HG03558 (cell line): ENCODE results near the gene CD247.
A peak's percentile ranks its signal among the peaks of the same experiment; 100 is the strongest.
"Not testable (repeated sequence)": the region's sequence is repeated elsewhere in the genome, so short reads cannot be mapped to it uniquely, and the experiment has no call there.

Experiments
- ATAC-seq: cut with Tn5 transposase; IDR thresholded peaks from one replicate; pipeline ENCODE4 v1.9.1; 2021; ENCODE audit warnings: moderate number of reproducible peaks; ENCODE audit not compliant: unreplicated experiment; ENCODE audit errors: extremely low read depth

The CD247 gene

GRCh38 chr1:167518331-167518700 lies at the start of gene CD247:
Gene CD247 (minus strand): TSS chr1:167518529. CDS start chr1:167518465, 64 bp downstream.
- no peak for ATAC-seq

DNA sequence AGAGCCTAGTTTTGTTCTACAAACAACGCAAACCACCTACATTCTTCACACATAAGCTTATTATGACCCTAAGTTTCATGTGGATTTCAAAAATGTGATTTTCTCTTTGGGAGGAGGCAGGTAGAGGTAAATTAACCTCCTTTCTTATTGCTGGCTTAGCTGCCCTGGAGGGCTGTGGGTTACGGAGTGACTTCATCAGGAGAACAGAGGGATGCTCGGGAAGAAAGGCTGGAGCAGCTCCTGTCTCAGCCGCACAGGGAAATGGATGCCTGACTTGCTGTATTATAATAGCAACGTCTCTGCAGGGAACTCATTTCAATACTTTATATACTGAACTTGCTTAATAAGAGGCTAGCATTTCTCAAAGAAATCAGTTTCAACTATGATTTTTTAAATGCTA lies 49.3 kb upstream of the CD247 start:
- ATAC-seq = no peak

GRCh38 chr1:167566766-167567165 lies 48.4 kb upstream of the CD247 start:
- no peak for ATAC-seq

DNA sequence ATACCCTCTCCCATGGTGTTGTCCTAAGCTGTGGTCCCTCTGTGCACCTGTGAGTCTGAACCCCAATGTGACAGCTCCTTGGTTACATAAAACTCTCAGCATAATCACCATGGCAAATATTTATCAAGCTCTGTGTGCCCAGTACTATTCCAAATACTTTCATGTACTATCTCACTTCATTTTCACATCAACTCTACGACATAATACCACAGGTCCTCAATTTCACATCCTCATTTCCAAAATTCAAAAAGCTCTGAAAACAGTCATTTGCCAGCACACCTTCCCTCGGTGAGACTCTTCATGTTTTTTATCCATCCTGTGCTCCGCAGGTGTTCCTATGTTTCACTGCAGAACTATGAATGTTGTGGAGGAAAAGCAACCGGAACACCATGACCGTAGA lies 47.6 kb upstream of the CD247 start:
- ATAC-seq = no peak

GRCh38 chr1:167564612-167565270 lies 46.4 kb upstream of the CD247 start:
- ATAC-seq = no peak

DNA sequence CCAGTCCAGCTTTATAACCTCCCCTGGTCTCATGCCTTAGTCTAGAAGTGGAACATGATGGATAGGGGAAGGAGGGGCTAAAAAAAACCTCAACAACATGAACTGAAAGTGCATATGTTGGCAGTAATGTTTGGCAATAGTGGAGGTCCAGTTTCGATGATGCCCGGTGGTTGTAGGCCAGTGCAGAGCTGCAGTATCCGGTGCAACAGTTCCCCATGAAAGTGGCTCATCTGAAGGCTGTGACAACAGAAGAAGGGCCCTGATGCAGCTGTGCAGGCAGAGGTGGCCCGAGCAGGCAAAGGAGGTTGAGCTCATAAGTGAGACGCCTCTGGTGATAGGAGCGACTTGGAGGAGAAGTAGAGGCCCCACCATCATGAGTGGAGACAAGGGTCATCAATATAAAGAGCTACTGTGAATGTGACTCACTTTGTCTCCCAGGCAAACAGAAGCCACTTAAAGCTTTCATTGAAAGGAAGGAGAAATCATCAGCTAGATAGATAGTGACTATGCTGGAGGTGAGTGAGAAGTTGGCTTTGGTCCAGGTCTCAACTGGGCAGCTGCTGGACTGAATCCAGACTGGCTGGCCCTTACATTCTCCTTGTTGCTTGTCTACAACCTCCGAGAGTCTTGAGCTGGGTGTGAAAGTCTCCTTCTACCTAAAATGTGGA lies 45.4 kb upstream of the CD247 start:
- no peak for ATAC-seq

- no peak for ATAC-seq
Measured at GRCh38 chr1:167562702-167563101, 44.4 kb upstream of the CD247 start.

GRCh38 chr1:167561753-167562152 lies 43.4 kb upstream of the CD247 start:
- no peak for ATAC-seq

DNA sequence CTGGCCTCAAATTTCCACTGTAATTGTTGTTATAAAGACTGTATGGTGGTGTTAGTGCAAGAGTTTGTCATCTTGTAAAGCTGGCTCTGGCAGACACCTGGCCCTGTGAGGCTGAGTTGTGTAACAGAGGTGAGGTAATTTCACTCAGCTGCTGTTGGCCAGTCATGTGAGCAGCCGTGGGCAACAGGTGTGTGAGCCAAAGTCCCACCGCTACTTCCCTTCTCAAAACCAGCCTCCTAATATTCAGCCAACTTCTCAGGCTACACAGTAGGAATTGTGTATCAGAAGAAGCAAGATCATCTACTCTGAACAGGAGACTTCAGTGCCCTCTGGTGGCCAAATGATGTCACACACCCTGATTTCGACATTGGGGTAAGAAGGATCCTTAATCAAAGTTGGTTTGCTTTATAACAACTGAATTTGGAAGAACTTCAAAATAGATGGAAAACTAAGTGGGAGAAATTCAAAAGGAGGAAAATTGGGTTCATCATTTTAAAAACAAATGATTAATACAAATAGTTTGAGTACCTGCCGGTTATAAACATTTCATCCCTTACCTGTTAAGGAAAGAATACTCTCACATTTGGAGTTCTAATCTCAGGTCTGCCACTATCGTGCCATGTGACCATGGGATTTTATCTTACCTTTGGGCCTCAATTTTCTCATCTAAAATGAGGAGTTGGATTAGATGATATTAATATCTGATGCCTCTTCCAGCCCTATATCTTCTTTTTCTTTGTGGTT lies 37.8 kb upstream of the CD247 start:
- ATAC-seq = no peak

DNA sequence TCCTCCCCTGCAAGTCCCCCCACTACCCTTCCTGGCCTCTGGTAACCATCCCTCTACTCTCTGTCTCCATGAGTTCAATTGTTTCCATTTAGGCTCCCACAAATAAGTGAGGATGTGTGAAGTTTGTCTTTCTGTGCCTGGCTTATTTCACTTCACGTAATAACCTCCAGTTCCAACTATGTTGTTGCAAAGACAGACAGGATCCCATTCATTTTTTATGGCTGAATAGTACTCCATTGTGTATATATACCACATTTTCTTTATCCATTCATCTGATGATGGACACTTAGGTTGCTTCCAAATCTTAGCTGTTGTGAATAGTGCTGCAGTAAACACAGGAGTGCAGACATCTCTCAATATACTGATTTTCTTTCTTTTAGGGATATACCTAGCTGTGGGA lies 36.7 kb upstream of the CD247 start:
- not testable (repeated sequence) for ATAC-seq

DNA sequence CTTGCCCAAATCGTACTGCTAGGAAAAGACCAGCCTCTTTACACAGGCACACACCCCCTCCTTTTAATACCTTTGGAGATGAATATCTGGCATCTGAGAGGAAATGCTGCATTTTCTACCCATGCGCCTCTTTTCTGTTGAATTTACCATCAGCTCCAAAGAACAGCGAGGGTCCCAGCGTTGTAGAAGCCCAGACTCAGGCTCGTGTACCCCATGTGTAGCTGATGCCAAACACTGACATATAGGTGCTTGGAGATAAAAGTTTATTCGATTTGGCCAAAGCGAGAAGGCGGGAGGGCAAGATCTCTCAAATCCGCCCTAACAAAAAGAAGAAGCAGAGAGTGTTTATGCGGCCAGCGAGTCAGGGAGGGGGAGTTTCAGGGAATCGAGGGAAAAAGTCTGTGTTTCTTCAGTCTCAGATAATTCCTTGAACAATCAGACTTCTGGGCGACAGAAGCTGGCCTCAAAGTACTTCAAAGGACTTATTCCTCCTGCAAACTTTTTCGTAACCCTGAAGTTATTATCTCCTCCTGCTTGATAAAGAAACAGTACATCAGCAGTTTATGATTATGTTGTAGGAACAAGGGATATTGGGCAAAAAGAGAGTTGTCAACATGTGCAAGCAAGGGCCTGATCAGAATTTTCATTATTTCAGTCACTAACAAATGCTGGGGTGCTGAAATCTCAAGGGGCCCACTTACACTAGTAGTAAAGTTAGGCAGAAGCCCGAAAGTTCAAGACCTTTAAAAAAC lies 35.9 kb upstream of the CD247 start:
- ATAC-seq = no peak

GRCh38 chr1:167553136-167554027 lies 35.1 kb upstream of the CD247 start, which contains the start of gene CREG1:
Gene CREG1 (minus strand): TSS chr1:167553762.
- peak; percentile 94 for ATAC-seq

GRCh38 chr1:167551362-167551761 lies 33.0 kb upstream of the CD247 start:
- no peak for ATAC-seq

DNA sequence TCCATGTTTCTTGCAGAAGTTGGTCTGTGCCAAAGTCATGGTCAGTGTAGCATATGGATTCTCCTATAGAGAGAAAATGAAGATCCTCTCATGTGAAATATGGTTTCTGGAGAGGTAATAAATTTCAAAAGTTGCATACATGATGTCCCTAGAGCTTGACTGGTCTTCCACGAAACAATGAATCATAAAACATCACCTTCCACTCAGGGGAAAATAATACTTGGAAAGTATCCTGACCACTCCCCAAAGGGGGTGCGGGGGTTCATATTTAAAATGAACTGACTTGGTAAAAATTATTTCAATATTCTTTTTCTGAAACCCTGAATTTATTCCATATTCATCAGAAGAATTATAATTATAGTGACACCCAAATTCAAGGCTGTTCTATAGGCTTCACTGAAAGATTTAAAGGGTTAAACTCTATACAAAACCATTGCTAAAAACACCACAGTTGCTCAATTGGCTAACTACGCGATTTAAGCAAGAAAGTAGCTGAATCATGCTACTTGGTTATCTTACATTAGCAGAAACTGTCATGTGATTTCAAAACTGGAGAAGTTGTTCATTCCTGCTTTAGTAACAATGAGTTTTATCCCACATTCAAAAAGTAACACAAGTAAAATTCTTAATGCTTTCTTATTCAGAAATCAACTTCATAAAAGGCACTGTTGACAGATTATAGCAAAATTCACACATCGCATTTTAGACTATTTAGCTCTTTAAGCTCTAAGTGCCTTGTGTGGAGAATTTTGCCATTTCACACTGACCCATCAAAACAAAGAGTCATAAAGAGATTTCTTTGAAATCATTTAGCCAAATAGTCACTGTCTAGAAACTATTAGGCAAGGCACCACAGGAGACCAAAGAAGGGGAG lies 30.0 kb upstream of the CD247 start:
- no peak for ATAC-seq

DNA sequence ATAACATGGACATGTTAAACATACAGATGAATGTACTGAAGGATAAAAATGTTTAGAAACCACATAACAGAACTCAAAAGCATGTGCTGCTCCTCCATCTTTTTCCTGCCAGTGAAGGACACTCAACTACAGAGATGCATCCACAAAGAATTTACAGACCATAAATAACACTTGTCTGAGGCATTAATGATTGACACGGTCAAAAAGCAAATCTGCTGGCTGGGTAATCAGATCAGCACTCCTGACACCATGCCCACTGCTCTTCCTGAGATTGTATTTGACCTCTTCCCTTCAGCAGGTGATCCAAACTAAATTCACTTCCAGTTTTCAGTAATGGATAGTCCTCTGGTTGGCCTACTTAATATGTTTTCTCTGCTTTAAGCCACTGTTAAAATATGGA lies 28.6 kb upstream of the CD247 start:
- ATAC-seq = no peak

GRCh38 chr1:167545349-167545748 lies 27.0 kb upstream of the CD247 start:
- ATAC-seq = no peak

GRCh38 chr1:167544447-167545093 lies 26.2 kb upstream of the CD247 start:
- ATAC-seq = no peak
